Upper lobe of right lung (tissue), 1 donor: ENCODE measurements around the gene CNGA1. TPM values are rescaled to one million over a fixed set of nuclear protein-coding genes. Genes with fewer than 3 reads are reported as not detected.

ENCODE experiments used
- ATAC-seq: fragments of 200-7000 bp; cut with Tn5 transposase; one replicate; pipeline ENCODE4 v1.9.1; 2020; ENCODE audit warnings: mild to moderate bottlenecking, moderate library complexity
- DNase-seq: peaks from one replicate; pipeline ENCODE4 v3.0.0-alpha.2; 2020
- H3K27ac ChIP-seq: fragments of 200-600 bp; one replicate; pipeline ENCODE4 v1.8.0; 2022
- H3K27me3 ChIP-seq: fragments of 200-600 bp; one replicate; pipeline ENCODE4 v1.8.0; 2022; ENCODE audit warnings: mild to moderate bottlenecking
- H3K36me3 ChIP-seq: fragments of 200-600 bp; one replicate; pipeline ENCODE4 v1.8.0; 2022
- H3K4me1 ChIP-seq: fragments of 200-600 bp; one replicate; pipeline ENCODE4 v1.8.0; 2022
- H3K4me3 ChIP-seq: fragments of 200-600 bp; one replicate; pipeline ENCODE4 v1.8.0; 2022; ENCODE audit warnings: mild to moderate bottlenecking
- H3K9me3 ChIP-seq: fragments of 200-600 bp; one replicate; pipeline ENCODE4 v1.8.0; 2022
- intact Hi-C: fragments of 100-400 bp; cut with DNase I; formaldehyde crosslinking; loops from one replicate; pipeline ENCODE4 v1.11.0; 2022
- long read RNA-seq: library from polyadenylated mRNA; unstranded; transcript quantifications from one replicate; pipeline ENCODE4 v2.0.0, GENCODE V29; 2021
- total RNA-seq: library from RNA; stranded (reverse); fragmentation: NEBNext Ultra II Directional; extraction: Animal tissue kit (Norgen Biotek cat#: 25700); gene quantifications from one replicate; pipeline ENCODE4 v1.2.1, GENCODE V29; 2021
- TF ChIP-seq, protein P1 (sequence below): fragments of 200-600 bp; IDR thresholded peaks from one replicate; pipeline ENCODE4 v1.8.0; 2022; ENCODE audit warnings: antibody characterized with exemption
- donor health status: DM: no; HTN: yes; CAD: no; lungs with severe emphysema.

The CNGA1 gene
- not detected for total RNA-seq
- long read RNA-seq, result 0 reads

GRCh38 chr4:48016141-48017107 lies at the start of gene CNGA1, which contains the start of gene NIPAL1:
TSS of gene CNGA1 (minus strand) at chr4:48016681. CDS start at chr4:47952689, 63,992 bp downstream.
TSS of gene NIPAL1 (plus strand) at chr4:48016772. CDS start at chr4:48016840, 68 bp downstream.
- intact Hi-C loops, result no loop called here
- DNase-seq, result peak; percentile 93
- Histone ChIP-seq H3K4me3 (peak within 1 kb of the TSS; percentile 70), H3K36me3 (no peaks in the 10 kb centered on the region), H3K9me3 (no peaks in the 10 kb centered on the region), H3K4me1 (peaks cover 8% of the 10 kb centered on the region), H3K27ac (no peak within 1 kb of the TSS), H3K27me3 (peaks cover 20% of the 10 kb centered on the region)
- peak; percentile 99 for ATAC-seq
- TF ChIP-seq, protein P1, sequence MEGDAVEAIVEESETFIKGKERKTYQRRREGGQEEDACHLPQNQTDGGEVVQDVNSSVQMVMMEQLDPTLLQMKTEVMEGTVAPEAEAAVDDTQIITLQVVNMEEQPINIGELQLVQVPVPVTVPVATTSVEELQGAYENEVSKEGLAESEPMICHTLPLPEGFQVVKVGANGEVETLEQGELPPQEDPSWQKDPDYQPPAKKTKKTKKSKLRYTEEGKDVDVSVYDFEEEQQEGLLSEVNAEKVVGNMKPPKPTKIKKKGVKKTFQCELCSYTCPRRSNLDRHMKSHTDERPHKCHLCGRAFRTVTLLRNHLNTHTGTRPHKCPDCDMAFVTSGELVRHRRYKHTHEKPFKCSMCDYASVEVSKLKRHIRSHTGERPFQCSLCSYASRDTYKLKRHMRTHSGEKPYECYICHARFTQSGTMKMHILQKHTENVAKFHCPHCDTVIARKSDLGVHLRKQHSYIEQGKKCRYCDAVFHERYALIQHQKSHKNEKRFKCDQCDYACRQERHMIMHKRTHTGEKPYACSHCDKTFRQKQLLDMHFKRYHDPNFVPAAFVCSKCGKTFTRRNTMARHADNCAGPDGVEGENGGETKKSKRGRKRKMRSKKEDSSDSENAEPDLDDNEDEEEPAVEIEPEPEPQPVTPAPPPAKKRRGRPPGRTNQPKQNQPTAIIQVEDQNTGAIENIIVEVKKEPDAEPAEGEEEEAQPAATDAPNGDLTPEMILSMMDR, result peak; percentile 26

DNA sequence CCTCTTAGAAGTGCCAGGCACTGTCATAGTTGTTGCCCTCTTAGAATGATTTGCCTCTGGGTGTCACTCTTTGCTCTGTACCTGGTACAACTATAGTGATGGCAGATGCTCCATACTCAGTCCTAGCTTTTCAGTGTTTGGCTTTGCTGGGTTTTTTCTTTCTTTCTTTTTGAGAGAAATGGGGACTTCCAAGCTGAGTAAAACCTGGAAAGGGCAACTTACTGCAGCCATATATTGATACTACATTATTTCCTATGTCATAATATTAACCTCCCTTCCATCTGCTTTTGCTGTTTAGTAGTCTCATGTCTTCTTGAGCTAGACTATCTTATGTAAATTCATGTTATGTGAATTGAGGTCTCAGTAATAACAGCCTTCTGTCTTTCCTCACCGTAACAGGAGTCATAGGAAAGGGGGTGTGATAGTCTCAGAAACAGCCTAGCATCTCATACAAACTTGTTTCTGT lies 49.1 kb upstream of the CNGA1 start:
- TF ChIP-seq, protein P1, result no peak
- no peaks in the 10 kb centered on the region for H3K36me3 ChIP-seq
- no peaks in the 10 kb centered on the region for H3K4me1 ChIP-seq
- ATAC-seq (no peak), DNase-seq (no peak)
- H3K27ac ChIP-seq, result no peak overlapping the region
- no peak overlapping the region for H3K4me3 ChIP-seq
- intact Hi-C loops, result no loop called here
- no peaks in the 10 kb centered on the region for H3K9me3 ChIP-seq
- H3K27me3 ChIP-seq, result no peaks in the 10 kb centered on the region

DNA sequence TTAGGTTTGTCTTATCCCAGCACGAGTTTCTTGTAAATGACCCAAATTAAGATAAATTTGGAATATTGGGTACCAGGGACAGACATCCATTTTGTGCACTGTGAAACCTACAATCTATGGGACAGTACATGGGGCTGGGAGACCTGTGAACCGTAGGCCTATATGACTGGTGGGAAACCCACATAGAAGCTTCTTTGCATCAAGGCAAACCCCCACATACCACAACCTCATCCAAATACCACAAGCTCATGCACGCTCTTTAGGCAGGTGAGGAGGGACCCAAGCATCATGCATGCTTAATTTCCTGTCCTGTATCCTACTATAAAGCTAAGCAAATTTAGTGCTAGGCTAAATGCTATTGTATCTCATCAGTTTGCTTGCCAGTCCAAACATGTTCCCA lies 47.9 kb upstream of the CNGA1 start:
- Histone ChIP-seq H3K27me3 (no peaks in the 10 kb centered on the region), H3K27ac (no peak overlapping the region), H3K9me3 (no peaks in the 10 kb centered on the region), H3K4me1 (no peaks in the 10 kb centered on the region), H3K4me3 (no peak overlapping the region), H3K36me3 (no peaks in the 10 kb centered on the region)
- DNase-seq (no peak), ATAC-seq (no peak)
- TF ChIP-seq, protein P1, result no peak
- intact Hi-C loops, result no loop called here

- Histone ChIP-seq H3K4me3 (no peak overlapping the region), H3K4me1 (no peaks in the 10 kb centered on the region), H3K27me3 (no peaks in the 10 kb centered on the region), H3K9me3 (no peaks in the 10 kb centered on the region), H3K36me3 (no peaks in the 10 kb centered on the region), H3K27ac (no peak overlapping the region)
- DNase-seq, result no peak
- intact Hi-C loops, result no loop called here
- no peak for ATAC-seq
- TF ChIP-seq, protein P1, result no peak
Measured at GRCh38 chr4:48058617-48059530, 42.4 kb upstream of the CNGA1 start.

GRCh38 chr4:48051078-48051477 lies 34.6 kb upstream of the CNGA1 start:
- DNase-seq (no peak), ATAC-seq (no peak)
- Histone ChIP-seq H3K36me3 (no peaks in the 10 kb centered on the region), H3K27me3 (peaks cover 6% of the 10 kb centered on the region), H3K27ac (no peak overlapping the region), H3K4me1 (peaks cover 4% of the 10 kb centered on the region), H3K9me3 (no peaks in the 10 kb centered on the region), H3K4me3 (no peak overlapping the region)
- TF ChIP-seq, protein P1, result no peak
- intact Hi-C loops, result no loop called here
